Calu3 (cell line): Measurements from ENCODE around the gene NPTX1. TPM values are rescaled to one million over a fixed set of nuclear protein-coding genes. Genes with fewer than 3 reads are reported as not detected.

Source experiments
- BruUV-seq: library from RNA; stranded (reverse); fragments of 400-500 nt; replicated peaks from 2 replicates; lab custom pipeline; 2021; lab: Mats Ljungman, UMichigan
- CTCF ChIA-PET: fragments of 300-600 bp; sonication (Branson Sonifier 250); formaldehyde crosslinking; loops from one replicate; lab custom pipeline; 2022; ENCODE audit warnings: antibody characterized with exemption; lab: Charles Lee
- DNase-seq: peaks from one replicate; pipeline ENCODE4 v3.0.0; 2022
- H3K27ac Mint-ChIP-seq: one replicate; pipeline ENCODE4 v1.8.0; 2022; ENCODE audit warnings: mixed read lengths; ENCODE audit not compliant: unreplicated experiment
- H3K27me3 Mint-ChIP-seq: one replicate; pipeline ENCODE4 v1.8.0; 2022; ENCODE audit warnings: mixed read lengths; ENCODE audit not compliant: unreplicated experiment
- H3K36me3 Mint-ChIP-seq: one replicate; pipeline ENCODE4 v1.8.0; 2022; ENCODE audit warnings: mild to moderate bottlenecking, moderate library complexity, mixed read lengths; ENCODE audit not compliant: insufficient read depth, unreplicated experiment
- H3K4me1 Mint-ChIP-seq: one replicate; pipeline ENCODE4 v1.8.0; 2022; ENCODE audit warnings: mild to moderate bottlenecking, low read depth, mixed read lengths; ENCODE audit not compliant: unreplicated experiment
- H3K4me3 Mint-ChIP-seq: one replicate; pipeline ENCODE4 v1.8.0; 2022; ENCODE audit warnings: mild to moderate bottlenecking, low read depth, moderate library complexity, mixed read lengths; ENCODE audit not compliant: unreplicated experiment
- H3K9me3 Mint-ChIP-seq: one replicate; pipeline ENCODE4 v1.8.0; 2022; ENCODE audit warnings: low read depth, mixed read lengths; ENCODE audit not compliant: unreplicated experiment
- CTCF ChIP-seq: fragments of 200-600 bp; IDR thresholded peaks from one replicate; pipeline ENCODE4 v1.8.0; 2022; ENCODE audit warnings: antibody characterized with exemption; ENCODE audit not compliant: unreplicated experiment
- intact Hi-C: fragments of 100-400 bp; cut with micrococcal nuclease; formaldehyde crosslinking; loops from one replicate; pipeline ENCODE4 v1.10.0; 2022; ENCODE audit not compliant: unreplicated experiment
- total RNA-seq: library from RNA; stranded (reverse); gene quantifications from 2 replicates; pipeline ENCODE4 v1.2.3, GENCODE V29; 2022

Gene NPTX1
- total RNA-seq, 1 experiment from 2014 or later = 0.21 TPM

DNA sequence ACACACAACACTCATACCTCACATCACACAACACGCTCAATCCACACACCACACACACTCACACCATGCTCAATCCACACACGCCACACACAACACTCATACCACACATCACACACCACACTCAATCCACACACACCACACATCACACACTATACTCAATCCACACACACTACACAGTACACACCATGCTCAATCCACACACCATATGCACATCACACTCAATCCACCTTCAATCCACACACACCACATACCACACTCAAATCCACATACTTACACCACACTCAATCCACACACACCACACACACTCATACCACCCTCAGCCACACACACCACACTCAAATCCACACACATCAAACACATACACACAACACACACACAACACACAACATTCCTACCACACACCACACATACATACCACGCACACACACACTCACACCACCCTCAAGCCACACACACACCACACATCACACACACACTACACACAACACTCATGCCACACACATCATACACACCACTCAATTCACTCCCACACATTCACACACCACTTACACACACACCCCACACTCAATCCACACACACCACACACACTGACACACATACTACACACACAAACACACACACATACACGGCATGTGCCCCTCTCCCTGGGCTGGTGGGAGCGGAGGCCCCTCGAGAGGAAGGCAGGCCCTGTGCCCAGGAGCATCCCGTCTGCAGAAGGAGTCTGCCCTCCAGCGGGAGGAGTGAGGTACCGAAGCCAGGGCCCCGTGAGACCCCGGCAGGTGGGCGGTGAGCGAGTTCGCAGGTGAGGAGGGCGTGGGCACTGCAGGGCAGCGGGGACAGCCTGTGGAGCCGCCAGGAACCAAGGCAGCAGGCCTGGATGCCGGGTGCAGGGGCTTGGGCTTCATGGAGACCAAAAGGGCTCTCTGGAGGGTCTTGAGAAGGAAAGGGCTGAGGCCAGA lies 35.1 kb upstream of the NPTX1 start:
- H3K4me1 Mint-ChIP-seq = no peaks in the 10 kb centered on the region
- no peak for DNase-seq
- peaks cover 36% of the 10 kb centered on the region for H3K27me3 Mint-ChIP-seq
- H3K9me3 Mint-ChIP-seq = no peaks in the 10 kb centered on the region
- no peaks in the 10 kb centered on the region for H3K36me3 Mint-ChIP-seq
- no peak overlapping the region for H3K4me3 Mint-ChIP-seq
- TF ChIP-seq CTCF = no peak
- CTCF ChIA-PET = interaction anchor here (0.6 kb wide), 1 partner anchor 80 kb away, joined by 3 read pairs; no protein-coding TSS in a partner anchor
- no TSS peak for BruUV-seq
- intact Hi-C loops = no loop called here
- H3K27ac Mint-ChIP-seq = no peak overlapping the region

GRCh38 chr17:80510772-80511171 lies 34.4 kb upstream of the NPTX1 start:
- Mint-ChIP-seq H3K9me3 (no peaks in the 10 kb centered on the region), H3K27me3 (peaks cover 38% of the 10 kb centered on the region), H3K36me3 (no peaks in the 10 kb centered on the region), H3K27ac (no peak overlapping the region), H3K4me3 (no peak overlapping the region), H3K4me1 (no peaks in the 10 kb centered on the region)
- DNase-seq = no peak
- CTCF ChIA-PET = no interaction called here
- no peak for TF ChIP-seq CTCF
- no TSS peak for BruUV-seq
- intact Hi-C loops = no loop called here

DNA sequence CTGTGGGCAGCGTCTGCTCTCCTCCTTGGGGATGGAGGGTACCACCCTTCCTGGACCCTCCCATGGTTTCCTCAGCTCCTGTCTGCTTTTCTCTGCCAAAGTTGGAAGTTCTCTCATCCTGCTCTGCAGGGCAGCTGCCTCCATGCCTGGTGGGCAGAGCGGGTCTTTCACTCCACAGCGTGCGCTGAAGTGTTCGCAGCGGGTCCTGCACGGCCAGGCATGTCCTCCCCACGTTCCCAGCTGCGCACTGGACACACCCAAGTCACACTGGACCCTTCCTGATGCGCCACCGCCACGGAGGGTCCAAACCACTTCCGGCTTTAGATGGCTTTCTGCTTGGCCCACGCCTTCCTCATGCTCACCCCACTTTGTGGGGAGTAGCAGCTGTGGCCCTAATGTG lies 33.7 kb upstream of the NPTX1 start:
- CTCF ChIA-PET = no interaction called here
- Mint-ChIP-seq H3K36me3 (no peaks in the 10 kb centered on the region), H3K9me3 (no peaks in the 10 kb centered on the region), H3K27ac (no peak overlapping the region), H3K4me3 (no peak overlapping the region), H3K27me3 (peaks cover 43% of the 10 kb centered on the region), H3K4me1 (no peaks in the 10 kb centered on the region)
- BruUV-seq = no TSS peak
- intact Hi-C loops = no loop called here
- DNase-seq = no peak
- no peak for TF ChIP-seq CTCF

DNA sequence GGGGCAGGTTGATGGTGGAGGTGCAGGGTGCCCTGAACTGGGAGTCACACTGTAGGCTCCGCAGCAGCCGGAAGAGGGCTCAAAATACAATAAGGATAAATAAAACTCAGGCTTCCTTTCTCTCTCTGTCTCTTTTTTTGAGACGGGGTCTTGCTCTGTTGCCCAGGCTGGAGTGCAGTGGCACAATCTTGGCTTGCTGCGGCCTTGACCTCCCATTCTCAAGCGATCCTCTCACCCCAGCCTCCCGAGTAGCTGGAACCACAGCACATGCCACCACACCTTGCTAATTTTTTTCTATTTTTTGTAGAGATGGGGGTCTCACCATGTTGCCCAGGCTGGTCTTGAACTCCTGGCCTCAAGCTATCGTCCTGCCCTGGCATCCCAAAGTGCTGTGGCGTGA lies 32.9 kb upstream of the NPTX1 start:
- intact Hi-C loops = no loop called here
- H3K9me3 Mint-ChIP-seq = no peaks in the 10 kb centered on the region
- BruUV-seq = no TSS peak
- H3K4me1 Mint-ChIP-seq = no peaks in the 10 kb centered on the region
- H3K4me3 Mint-ChIP-seq = no peak overlapping the region
- CTCF ChIA-PET = no interaction called here
- peaks cover 51% of the 10 kb centered on the region for H3K27me3 Mint-ChIP-seq
- peaks cover under 1% of the 10 kb centered on the region for H3K36me3 Mint-ChIP-seq
- no peak overlapping the region for H3K27ac Mint-ChIP-seq
- no peak for TF ChIP-seq CTCF
- DNase-seq = no peak
